DMS114 treated with DMSO at 0.1 percent for 48 hours (cell line): Measurements from ENCODE around the gene PROSER2.

Experiments
- DNase-seq: peaks from one replicate; lab custom pipeline; 2025; ENCODE audit not compliant: unreplicated experiment; lab: John Stamatoyannopoulos, UW

Gene PROSER2

GRCh38 chr10:11804336-11804735 is 18.8 kb upstream of the PROSER2 start:
- DNase-seq: no peak

GRCh38 chr10:11805792-11806191 is 17.4 kb upstream of the PROSER2 start:
- no peak for DNase-seq

DNA sequence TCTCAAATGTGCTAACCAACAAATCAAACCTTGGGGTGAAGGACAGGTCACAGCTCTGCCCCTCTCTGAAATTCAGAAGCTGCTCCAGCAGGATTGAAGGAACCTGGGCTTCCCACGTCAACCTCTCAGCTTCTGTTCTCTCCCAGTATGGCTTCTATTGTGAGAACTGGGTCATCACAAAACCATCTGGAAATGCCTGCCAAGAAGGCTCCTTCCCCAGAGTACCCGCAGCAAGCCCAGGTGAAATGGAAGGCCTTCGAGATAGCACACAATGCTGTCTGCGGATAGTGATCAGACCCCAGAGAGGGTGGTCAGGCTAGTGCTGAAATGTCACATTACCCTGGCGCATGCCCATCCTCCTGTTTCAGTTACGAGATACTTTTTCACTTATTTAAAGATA is 16.4 kb upstream of the PROSER2 start:
- DNase-seq: no peak

DNA sequence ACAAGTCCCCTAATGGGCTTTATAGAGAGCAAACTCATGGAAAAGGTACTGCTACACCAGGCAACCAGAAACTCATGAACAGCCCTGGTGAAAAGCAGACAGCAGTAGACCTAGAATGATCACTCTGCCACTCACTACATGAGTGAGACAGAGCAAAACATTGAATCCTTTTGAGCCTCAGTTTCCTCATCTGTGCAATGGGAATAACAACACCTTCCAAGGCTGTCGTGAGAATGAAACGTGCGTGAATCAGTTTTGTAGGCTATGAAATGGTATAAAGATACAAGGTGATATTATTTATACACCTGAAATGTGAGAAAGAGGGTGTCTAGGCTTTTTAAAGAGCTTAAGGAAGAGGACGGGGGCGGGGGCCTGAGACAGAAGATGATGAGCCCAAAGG is 14.3 kb upstream of the PROSER2 start:
- DNase-seq: no peak

GRCh38 chr10:11810313-11810766 is 12.8 kb upstream of the PROSER2 start:
- no peak for DNase-seq

- no peak for DNase-seq
These were observed 12.2 kb upstream of the PROSER2 start for GRCh38 chr10:11810973-11811372.

DNA sequence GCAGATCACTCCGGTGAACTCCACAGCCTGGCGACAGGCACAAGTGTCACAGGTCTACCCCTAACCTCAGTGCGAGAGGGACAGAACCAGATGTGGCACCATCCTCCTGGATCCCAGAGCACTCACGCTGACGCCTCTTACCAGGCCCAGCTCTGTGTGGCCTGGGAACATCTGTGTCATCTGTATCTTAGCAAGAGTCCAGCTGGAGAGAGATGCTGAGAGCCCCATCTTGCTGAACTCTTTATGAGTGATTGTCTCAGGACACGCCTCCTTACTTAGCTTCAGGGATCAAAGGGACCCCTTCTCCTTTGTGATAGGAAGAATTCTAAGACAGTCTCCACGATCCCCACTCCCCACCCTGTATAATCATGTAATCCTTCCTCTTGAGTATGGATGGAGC is 10.0 kb upstream of the PROSER2 start:
- no peak for DNase-seq

DNA sequence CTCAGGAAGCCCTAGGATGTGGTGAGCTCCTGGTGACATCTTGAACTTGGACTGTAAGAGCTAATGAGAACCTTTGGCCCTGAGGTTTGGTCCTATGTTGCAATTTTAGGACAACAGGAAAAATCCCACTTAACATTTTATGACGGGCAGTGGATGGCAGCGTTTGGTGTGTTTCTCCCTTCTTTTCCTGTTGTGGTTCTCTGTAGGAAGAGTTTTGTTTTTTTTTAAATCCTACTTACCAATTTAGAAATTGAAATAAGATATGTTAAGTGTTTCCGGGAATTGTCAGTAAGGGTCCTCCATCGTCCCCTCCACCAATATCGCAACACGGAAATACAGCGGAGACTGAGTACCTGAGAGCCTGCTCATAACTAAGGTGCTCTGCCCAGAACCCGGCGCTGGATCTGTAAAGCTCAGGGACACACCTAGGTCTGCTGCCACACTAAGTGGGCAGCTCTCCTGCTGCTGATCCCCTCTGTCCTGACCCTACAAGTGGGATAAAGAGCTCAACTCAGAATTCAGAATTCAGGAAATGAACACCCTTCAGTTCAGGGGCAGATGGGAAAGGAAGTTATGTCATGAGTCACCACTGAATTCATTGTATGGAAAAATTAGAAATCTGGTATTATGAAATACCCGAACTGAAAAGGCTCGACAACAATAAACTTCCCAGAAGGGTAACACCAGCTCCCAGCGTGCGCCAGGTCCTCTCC is 9.1 kb upstream of the PROSER2 start:
- no peak for DNase-seq

DNA sequence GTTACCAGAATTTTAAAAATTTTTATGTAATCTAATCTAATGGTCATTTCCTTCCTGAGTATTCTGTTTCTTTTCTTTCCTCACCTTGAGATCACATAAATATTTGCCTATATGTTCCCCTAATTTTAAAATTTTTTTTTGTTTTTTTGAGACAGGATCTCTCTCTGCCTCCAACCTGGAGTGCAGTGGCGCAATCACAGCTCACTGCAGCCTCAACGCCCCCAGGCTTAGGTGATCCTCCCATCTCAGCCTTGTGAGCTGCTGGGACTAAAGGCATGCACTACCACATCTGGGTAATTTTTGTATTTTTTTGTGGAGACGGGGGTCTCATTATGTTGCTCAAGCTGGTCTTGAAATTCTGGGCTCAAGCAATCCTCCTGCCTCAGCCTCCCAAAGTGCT is 4.1 kb upstream of the PROSER2 start:
- DNase-seq: no peak

DNA sequence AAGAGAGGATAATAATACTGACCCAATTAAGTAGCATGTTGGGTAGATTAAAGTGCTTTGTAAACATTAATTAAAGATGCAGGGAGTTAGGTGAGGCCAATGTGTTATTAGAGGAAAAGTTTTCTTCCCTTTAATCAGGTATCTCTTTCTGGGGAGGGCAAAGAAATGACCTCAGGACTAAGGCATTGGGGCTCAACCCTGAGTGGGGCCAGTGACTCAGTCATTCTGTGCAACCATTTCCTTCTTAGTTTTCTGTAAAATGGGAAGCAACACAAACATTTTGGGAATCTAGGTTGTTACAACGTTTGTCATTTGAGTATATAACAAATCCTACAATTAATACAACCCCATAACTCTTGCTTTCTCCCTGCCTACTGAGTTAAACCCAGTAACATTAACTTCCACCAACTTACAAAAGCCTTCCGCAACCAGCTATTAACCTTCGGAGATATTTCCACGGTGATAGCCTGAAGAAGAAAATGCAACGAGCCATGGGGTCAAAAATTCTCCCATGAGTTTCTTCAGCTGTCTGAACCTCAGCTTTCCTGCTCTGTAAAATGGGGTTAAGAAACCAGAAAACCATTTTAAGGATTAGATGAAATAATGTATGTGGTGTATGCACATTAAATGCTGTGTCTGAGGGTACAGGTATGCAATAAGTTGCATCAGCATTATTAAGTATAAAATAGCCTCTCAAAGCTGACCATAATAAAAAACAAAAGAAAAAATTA is 965 bp upstream of the PROSER2 start:
- no peak for DNase-seq

DNA sequence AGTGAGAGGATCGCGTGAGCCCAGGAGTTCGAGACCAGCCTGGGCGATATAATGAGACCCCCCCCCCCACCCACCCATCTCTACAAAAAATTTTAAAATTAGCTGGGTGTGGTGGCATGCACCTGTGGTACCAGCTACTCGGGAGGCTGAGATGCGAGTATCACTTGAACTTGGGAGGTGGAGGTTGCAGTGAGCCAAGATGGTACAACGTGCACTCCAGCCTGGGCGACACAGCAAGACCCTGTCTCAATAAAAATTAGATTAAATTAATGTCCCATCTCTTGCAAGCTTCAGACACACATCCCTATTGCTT is 391 bp upstream of the PROSER2 start:
- DNase-seq: no peak

- no peak for DNase-seq
These were observed 812 bp downstream of the PROSER2 start for GRCh38 chr10:11823989-11824346.

DNA sequence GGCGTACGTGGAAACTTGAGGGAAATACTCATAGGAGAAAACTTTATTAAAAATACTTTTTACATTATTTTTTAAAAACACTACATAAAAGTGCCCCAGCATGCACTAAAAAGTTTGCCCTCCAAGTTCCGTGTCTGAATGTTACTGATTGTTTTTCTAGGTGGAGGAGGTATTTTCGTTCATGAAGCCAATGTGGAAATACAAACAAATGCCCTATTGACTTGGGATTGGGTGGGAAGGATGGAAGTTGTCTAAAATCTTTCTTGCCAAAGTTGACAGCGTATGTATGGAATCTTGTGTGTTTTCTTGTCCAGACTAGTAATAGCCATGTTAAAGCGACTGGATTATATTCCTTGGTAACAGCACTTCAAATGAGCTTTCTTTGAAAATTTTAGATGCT is 1.2 kb downstream of the PROSER2 start:
- no peak for DNase-seq

- DNase-seq: no peak
These were observed 1.7 kb downstream of the PROSER2 start for GRCh38 chr10:11824825-11825224.

GRCh38 chr10:11825796-11826414 is 2.7 kb downstream of the PROSER2 start:
- DNase-seq: no peak

- no peak for DNase-seq
These were observed 3.9 kb downstream of the PROSER2 start for GRCh38 chr10:11827006-11827405.

- no peak for DNase-seq
These were observed 4.3 kb downstream of the PROSER2 start for GRCh38 chr10:11827414-11827813.

GRCh38 chr10:11828682-11829284 is 5.6 kb downstream of the PROSER2 start:
- no peak for DNase-seq

- DNase-seq: no peak
These were observed 7.8 kb downstream of the PROSER2 start for GRCh38 chr10:11830836-11831519.

- no peak for DNase-seq
These were observed 8.4 kb downstream of the PROSER2 start for GRCh38 chr10:11831520-11831951.

DNA sequence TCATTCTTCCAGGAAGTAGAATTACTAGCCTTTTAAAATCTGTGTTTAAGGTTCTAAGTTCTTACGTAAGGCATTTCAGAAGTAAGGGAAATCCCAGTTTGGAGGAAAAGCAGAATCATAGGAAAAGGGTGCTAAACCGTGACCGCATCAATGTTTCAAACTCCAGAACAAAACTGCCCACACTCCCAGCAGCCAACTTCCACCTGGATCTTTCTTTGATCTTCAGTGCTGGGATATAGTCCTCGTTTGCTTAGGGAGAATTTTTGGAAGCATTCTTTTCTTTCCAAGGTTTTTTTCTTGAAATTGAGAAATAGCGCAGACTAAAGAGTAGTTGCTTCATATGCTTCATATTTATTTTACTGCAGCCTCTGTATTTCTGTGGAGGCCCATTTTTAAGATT is 8.9 kb downstream of the PROSER2 start:
- no peak for DNase-seq
